Subcutaneous abdominal adipose tissue (tissue), 5 donors: ENCODE measurements around the gene GJC2.
"Not testable (repeated sequence)": the region's sequence is repeated elsewhere in the genome, so short reads cannot be mapped to it uniquely, and the experiment has no call there.

Source experiments
- H3K27ac ChIP-seq: one replicate; pipeline ENCODE4 v1.7.0; 2013; ENCODE audit warnings: low read depth, mild to moderate bottlenecking, inconsistent platforms, low read length, moderate library complexity
- H3K27me3 ChIP-seq, 5 donors: one replicate each; pipeline ENCODE4 v1.7.0; 2013; ENCODE audit warnings: low read length in 5 of 5, inconsistent platforms in 1 of 5; ENCODE audit not compliant: control insufficient read depth in 5 of 5, insufficient read depth in 4 of 5
- H3K36me3 ChIP-seq, 5 donors: one replicate each; pipeline ENCODE4 v1.7.0; 2013; ENCODE audit warnings: low read length in 5 of 5; ENCODE audit not compliant: control insufficient read depth in 5 of 5, insufficient read depth in 5 of 5
- H3K4me1 ChIP-seq, 5 donors: one replicate each; pipeline ENCODE4 v1.7.0; 2013; ENCODE audit warnings: low read length in 5 of 5, mild to moderate bottlenecking in 3 of 5, moderate library complexity in 1 of 5; ENCODE audit not compliant: control insufficient read depth in 5 of 5, insufficient read depth in 5 of 5
- H3K4me3 ChIP-seq, 5 donors: one replicate each; pipeline ENCODE4 v1.7.0; 2013; ENCODE audit warnings: low read length in 5 of 5, low read depth in 1 of 5
- H3K9ac ChIP-seq, 5 donors: one replicate each; pipeline ENCODE4 v1.7.0; 2013; ENCODE audit warnings: low read length in 5 of 5, mild to moderate bottlenecking in 4 of 5, moderate library complexity in 3 of 5
- H3K9me3 ChIP-seq, 5 donors: one replicate each; pipeline ENCODE4 v1.7.0; 2013; ENCODE audit warnings: low read length in 5 of 5; ENCODE audit not compliant: control insufficient read depth in 5 of 5
- donor health status: healthy.
- donor health status: healthy.
- donor health status: healthy.
- donor health status: healthy.
- donor health status: healthy.

GJC2 gene

GRCh38 chr1:228105996-228106799 lies 43.5 kb upstream of the GJC2 start:
- H3K36me3 ChIP-seq = peaks cover 0 to 29% (median 21%) of the 10 kb centered on the region in 5 donors
- H3K4me3 ChIP-seq = no peak overlapping the region
- no peaks in the 10 kb centered on the region for H3K9me3 ChIP-seq
- H3K9ac ChIP-seq = no peak overlapping the region
- H3K27ac ChIP-seq = no peak overlapping the region
- no peaks in the 10 kb centered on the region for H3K27me3 ChIP-seq
- H3K4me1 ChIP-seq = peaks cover 5 to 54% (median 46%) of the 10 kb centered on the region in 5 donors

GRCh38 chr1:228106800-228107054 lies 43.0 kb upstream of the GJC2 start:
- H3K4me1 ChIP-seq = peaks cover 5 to 49% (median 43%) of the 10 kb centered on the region in 5 donors
- H3K4me3 ChIP-seq = no peak overlapping the region
- no peak overlapping the region for H3K9ac ChIP-seq
- peaks cover 0 to 28% (median 21%) of the 10 kb centered on the region in 5 donors for H3K36me3 ChIP-seq
- H3K27me3 ChIP-seq = no peaks in the 10 kb centered on the region
- no peak overlapping the region for H3K27ac ChIP-seq
- no peaks in the 10 kb centered on the region for H3K9me3 ChIP-seq

- no peak overlapping the region for H3K27ac ChIP-seq
- H3K9me3 ChIP-seq = no peaks in the 10 kb centered on the region
- H3K36me3 ChIP-seq = peaks cover 0 to 28% (median 21%) of the 10 kb centered on the region in 5 donors
- no peak overlapping the region for H3K4me3 ChIP-seq
- peak overlapping the region in 1 of 5 donors; percentile 90 for H3K9ac ChIP-seq
- peaks cover 5 to 40% (median 34%) of the 10 kb centered on the region in 5 donors for H3K4me1 ChIP-seq
- no peaks in the 10 kb centered on the region for H3K27me3 ChIP-seq
Measured at GRCh38 chr1:228107636-228108035, 42.1 kb upstream of the GJC2 start.

- Histone ChIP-seq H3K9ac (peak overlapping the region; percentile 56 to 94 (median 89)), H3K27ac (peak overlapping the region; percentile 84), H3K9me3 (no peaks in the 10 kb centered on the region), H3K27me3 (no peaks in the 10 kb centered on the region), H3K4me1 (peaks cover 5 to 38% (median 34%) of the 10 kb centered on the region in 5 donors), H3K4me3 (peak overlapping the region; percentile 87 to 99 (median 95)), H3K36me3 (peaks cover 0 to 28% (median 21%) of the 10 kb centered on the region in 5 donors)
Measured at GRCh38 chr1:228108055-228108690, 41.6 kb upstream of the GJC2 start.

GRCh38 chr1:228108742-228109072 lies 41.0 kb upstream of the GJC2 start:
- Histone ChIP-seq H3K9me3 (no peaks in the 10 kb centered on the region), H3K27me3 (no peaks in the 10 kb centered on the region), H3K27ac (peak overlapping the region; percentile 84), H3K4me3 (peak overlapping the region; percentile 87 to 99 (median 95)), H3K4me1 (peaks cover 5 to 34% (median 30%) of the 10 kb centered on the region in 5 donors), H3K9ac (peak overlapping the region; percentile 56 to 94 (median 89)), H3K36me3 (peaks cover 0 to 28% (median 21%) of the 10 kb centered on the region in 5 donors)

GRCh38 chr1:228109073-228109961 lies 40.4 kb upstream of the GJC2 start, which contains the start of gene MRPL55:
MRPL55 (minus strand) TSS chr1:228109299; CDS start chr1:228108260, 1,039 bp downstream.
- H3K27me3 ChIP-seq = no peaks in the 10 kb centered on the region
- peak within 1 kb of the TSS; percentile 87 to 99 (median 95) for H3K4me3 ChIP-seq
- peaks cover 5 to 27% (median 24%) of the 10 kb centered on the region in 5 donors for H3K4me1 ChIP-seq
- H3K9ac ChIP-seq = peak within 1 kb of the TSS; percentile 56 to 95 (median 89)
- no peaks in the 10 kb centered on the region for H3K9me3 ChIP-seq
- H3K36me3 ChIP-seq = peaks cover 0 to 28% (median 21%) of the 10 kb centered on the region in 5 donors
- H3K27ac ChIP-seq = peak within 1 kb of the TSS; percentile 84

- Histone ChIP-seq H3K27me3 (no peaks in the 10 kb centered on the region), H3K36me3 (peaks cover 0 to 28% (median 21%) of the 10 kb centered on the region in 5 donors), H3K4me1 (peaks cover 5 to 25% (median 23%) of the 10 kb centered on the region in 5 donors), H3K9me3 (no peaks in the 10 kb centered on the region), H3K27ac (peak overlapping the region; percentile 84), H3K9ac (peak overlapping the region in 4 of 5 donors; percentile 84 to 95 (median 90)), H3K4me3 (peak overlapping the region; percentile 79 to 99 (median 94))
Measured at GRCh38 chr1:228109962-228110488, 39.7 kb upstream of the GJC2 start.

GRCh38 chr1:228110556-228110955 lies 39.2 kb upstream of the GJC2 start:
- Histone ChIP-seq H3K4me3 (peak overlapping the region in 1 of 5 donors; percentile 95), H3K36me3 (peaks cover 0 to 25% (median 21%) of the 10 kb centered on the region in 5 donors), H3K27ac (no peak overlapping the region), H3K9me3 (no peaks in the 10 kb centered on the region), H3K27me3 (no peaks in the 10 kb centered on the region), H3K9ac (no peak overlapping the region), H3K4me1 (peaks cover 5 to 25% (median 23%) of the 10 kb centered on the region in 5 donors)

GRCh38 chr1:228111315-228111714 lies 38.4 kb upstream of the GJC2 start:
- peaks cover 0 to 18% (median 13%) of the 10 kb centered on the region in 5 donors for H3K36me3 ChIP-seq
- not testable (repeated sequence) for H3K27ac ChIP-seq
- H3K4me1 ChIP-seq = peaks cover 5 to 25% (median 23%) of the 10 kb centered on the region in 5 donors

More at GRCh38 chr1:228111315-228111714, 38.4 kb upstream of the GJC2 start:
- H3K4me3 ChIP-seq, H3K9ac ChIP-seq, H3K27me3 ChIP-seq, H3K9me3 ChIP-seq: not testable (repeated sequence)
